GM19372 (cell line): ENCODE results near the gene PIWIL4.
"Not testable (repeated sequence)": the region's sequence is repeated elsewhere in the genome, so short reads cannot be mapped to it uniquely, and the experiment has no call there.

ENCODE experiments used
- ATAC-seq: cut with Tn5 transposase; IDR thresholded peaks from one replicate; pipeline ENCODE4 v1.9.1; 2021; ENCODE audit warnings: mild to moderate bottlenecking, low read depth, moderate library complexity; ENCODE audit not compliant: unreplicated experiment

The PIWIL4 gene

DNA sequence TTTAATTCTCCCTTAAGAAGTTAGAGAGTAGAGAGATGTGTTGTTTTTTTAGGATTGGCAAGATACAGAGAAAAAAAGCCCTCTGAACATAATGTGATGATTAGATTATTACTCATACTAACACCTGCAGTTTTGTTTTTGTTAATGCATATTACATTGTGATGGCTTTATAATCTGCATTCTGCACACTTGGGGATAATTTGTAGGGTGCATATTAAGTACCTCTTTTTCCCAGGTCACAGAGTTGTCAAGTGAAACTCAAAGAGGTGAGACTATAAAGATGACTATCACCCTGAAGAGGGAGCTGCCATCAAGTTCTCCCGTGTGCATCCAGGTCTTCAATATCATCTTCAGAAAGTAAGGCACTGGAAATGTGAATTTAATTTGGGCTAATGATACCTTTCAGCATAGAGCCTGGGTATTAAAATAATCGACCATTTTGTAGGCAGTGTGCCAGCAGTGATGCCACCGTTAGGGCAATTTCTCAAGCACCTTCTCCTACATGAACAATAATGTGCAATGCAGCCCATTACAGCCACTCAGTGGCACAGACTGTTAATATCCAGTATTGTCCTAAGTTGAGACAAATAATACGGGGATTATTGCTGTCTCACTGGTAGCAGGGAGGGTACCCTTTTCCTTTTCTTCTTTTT is 16.2 kb downstream of the PIWIL4 start:
- no peak for ATAC-seq

DNA sequence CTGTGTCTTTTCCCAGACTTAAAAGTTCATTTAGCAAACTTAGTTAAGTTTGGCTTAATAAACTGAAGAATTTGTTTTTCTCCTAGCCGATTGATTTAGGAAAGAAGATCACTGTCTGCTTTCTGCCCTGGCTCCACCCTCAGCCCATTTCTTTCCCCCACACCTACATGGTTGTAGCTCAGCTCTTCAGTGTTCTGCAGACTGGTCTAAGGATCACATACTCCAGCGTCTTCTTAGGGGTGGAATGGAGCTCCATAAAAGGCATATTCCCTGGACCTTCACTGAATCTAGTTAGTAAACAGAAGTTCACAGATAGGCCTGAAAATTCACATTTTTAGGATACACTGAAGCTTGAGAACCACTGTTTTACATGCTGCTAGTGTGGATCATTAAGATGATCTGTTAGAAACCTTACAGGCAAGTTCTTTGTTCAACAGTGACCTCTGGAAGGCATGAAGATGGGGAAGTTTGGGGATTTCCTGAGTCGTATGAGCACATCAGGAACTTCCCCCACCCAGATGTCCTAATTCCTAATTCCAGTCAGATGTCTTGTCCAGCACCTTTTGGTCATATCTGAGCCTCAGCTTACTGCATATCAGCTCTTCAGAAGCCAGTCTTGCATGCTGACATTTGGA is 16.8 kb downstream of the PIWIL4 start:
- ATAC-seq = peak; percentile 45

DNA sequence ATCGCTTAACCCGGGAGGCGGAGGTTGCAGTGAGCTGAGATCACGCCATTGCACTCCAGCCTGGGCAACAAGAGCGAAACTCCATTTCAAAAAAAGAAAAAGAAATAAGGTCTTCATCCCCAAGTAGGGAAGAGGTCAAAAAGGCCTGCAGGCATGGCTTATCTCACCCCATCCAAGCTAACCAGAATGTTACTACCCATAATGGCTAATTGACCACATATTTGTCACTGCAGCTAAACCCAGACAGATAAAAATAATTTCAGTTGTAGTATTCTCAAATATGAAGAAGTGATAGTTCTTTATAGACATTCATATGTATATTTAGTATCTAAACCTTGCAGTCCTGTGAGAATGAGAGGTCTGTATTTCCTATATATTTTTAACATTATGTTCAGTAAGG is 17.8 kb downstream of the PIWIL4 start:
- ATAC-seq = no peak

DNA sequence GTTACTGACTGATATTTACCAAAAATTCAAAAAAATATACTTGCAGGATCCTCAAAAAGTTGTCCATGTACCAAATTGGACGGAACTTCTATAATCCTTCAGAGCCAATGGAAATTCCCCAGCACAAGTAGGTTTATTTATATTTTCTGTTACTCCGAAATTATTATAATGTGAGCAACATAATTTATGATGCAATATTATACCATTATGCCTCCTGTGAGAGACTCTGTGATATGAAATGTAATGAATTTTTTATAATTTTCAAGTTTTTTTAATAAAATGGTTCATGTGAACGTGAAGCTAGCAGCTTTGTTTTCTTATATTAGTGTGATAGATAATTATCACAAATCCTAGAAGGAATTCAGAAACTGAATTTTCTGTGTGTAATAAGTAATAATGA is 18.2 kb downstream of the PIWIL4 start:
- ATAC-seq = no peak

DNA sequence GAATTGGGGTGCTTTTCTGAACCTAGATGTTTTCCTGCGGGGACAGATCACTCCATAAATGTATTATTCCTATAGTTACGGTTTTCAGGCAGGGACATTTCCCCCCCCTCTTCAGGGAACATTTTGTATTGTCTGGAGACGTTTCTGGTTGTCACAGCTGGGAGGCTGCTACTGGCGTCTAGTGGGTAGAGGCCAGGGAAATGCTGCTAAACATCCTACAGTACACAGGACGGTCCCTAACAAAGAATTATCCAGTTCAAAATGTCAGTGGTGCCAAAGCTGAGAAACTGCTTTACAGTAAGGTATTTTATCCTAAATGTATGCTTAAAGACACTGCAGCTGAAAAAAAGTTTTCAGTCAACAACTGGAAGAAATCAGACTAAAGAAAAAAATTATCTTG is 19.4 kb downstream of the PIWIL4 start:
- no peak for ATAC-seq

GRCh38 chr11:94586978-94587377 is 19.8 kb downstream of the PIWIL4 start:
- no peak for ATAC-seq

DNA sequence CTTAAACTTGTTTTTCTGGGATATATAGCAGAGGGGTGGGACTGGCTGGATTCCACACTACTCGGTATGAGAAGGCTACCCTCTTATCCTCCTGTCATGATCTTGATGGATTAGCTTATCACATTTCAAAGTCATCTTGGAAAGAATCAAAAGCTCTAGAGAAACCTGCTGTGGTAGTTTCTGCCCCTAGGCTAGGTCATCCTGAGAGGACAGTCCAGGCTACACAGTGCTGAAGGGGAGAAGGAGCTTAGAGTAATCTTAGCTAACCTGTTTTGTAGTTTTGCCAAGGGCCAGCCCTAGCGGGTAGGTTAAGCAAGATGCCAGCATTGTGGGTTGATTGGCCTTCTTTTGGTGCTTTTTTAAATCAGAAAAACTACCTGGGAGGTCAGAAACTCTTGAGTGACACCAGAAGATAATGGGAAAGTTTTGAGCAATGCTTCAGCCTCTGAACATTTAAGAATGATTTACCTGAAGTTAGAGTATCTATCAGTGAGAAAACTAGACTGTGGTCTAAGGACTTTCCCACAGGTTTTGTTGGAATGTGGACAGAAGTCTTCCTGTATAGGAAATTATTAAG is 21.3 kb downstream of the PIWIL4 start:
- no peak for ATAC-seq

- no peak for ATAC-seq
Observed at GRCh38 chr11:94590352-94591041, 23.3 kb downstream of the PIWIL4 start.

- ATAC-seq = peak; percentile 85
Observed at GRCh38 chr11:94593030-94593429, 25.9 kb downstream of the PIWIL4 start.

DNA sequence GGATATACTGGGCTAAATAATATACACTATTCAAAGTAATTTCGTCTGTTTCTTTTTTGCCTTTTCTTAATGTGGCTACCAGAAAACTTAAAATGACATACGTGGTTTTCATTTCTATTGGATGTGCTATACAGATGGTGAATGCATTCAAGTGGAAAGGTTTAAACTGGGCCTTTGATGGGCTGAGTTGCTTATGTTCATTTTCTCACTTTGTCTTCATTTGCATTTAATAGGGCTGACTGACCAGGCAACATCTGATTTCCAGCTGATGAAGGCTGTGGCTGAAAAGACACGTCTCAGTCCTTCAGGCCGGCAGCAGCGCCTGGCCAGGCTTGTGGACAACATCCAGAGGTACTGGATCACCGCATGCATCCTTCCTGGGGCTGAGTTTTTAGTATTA is 27.9 kb downstream of the PIWIL4 start:
- peak; percentile 61 for ATAC-seq

- ATAC-seq = no peak
Observed at GRCh38 chr11:94597896-94598295, 30.7 kb downstream of the PIWIL4 start.

GRCh38 chr11:94599510-94599909 is 32.3 kb downstream of the PIWIL4 start:
- ATAC-seq = no peak

GRCh38 chr11:94602430-94603372 is 35.5 kb downstream of the PIWIL4 start:
- peak; percentile 82 for ATAC-seq

DNA sequence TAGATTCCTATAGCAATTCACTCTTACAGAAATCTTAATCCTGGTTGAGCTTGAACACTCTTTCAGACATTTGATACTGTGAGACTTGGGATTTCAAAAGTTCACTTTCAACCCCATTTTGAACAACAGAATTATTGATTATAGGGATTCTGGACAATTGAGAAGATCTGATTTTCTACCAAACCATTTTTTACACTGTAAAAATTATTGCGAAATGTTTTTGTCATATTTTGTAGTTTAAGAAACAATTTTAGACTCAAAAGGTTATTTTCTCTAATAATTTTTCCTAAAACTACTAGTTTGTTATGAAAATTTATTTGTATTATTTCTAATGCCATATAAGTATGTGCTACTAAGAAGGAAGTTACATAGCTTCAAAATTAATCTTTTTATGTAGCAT is 36.4 kb downstream of the PIWIL4 start:
- no peak for ATAC-seq

DNA sequence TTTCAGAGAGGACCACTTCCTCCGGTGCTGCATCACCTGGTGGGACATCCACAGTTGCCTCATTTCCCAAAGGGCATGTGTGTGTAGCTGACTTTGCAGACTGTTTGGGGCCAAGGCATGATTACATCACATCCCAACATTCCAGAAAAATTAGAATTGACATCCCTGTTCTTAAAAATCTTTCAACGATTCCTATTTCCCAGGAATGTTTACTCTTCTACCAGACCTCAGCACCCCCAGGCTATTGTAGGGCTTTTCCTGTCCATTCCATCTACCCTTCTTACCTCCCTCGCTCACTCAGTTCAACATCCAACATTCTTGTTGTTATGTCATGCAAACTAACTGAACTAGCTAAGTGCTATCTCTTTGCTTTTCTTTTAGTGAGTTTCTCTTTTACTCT is 37.3 kb downstream of the PIWIL4 start:
- no peak for ATAC-seq

DNA sequence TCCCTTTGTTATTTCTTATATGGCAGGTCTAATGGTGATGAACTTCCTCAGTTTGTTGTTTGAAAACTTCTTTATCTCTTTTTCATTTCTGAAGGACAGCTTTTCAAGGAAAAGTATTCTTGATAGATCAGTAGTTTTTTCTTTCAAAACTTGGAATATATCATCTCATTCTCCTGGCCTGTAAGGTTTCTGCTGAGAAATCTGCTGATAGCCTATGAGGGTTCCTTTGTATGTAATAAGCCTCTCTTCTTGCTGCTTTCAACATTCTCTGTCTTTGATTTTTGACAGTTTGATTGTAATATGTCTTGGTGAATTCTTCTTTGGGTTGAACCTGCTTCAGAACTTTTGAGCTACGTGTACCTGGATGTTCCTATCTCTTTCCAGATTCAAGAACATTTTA is 46.0 kb downstream of the PIWIL4 start:
- ATAC-seq = no peak

GRCh38 chr11:94623120-94623735 is 56.1 kb downstream of the PIWIL4 start:
- no peak for ATAC-seq

- not testable (repeated sequence) for ATAC-seq
Observed at GRCh38 chr11:94625422-94625821, 58.3 kb downstream of the PIWIL4 start.

GRCh38 chr11:94627003-94627560 is 59.9 kb downstream of the PIWIL4 start:
- not testable (repeated sequence) for ATAC-seq

GRCh38 chr11:94629741-94630140 is 62.6 kb downstream of the PIWIL4 start:
- ATAC-seq = no peak
